Activated gamma-delta T cell treated with anti-CD3 and anti-CD28 coated beads, Interleukin-2, amount 50 U/mL, for 16 hours (primary cell): ENCODE measurements around the gene ATP11A.
"Not testable (repeated sequence)": the region's sequence is repeated elsewhere in the genome, so short reads cannot be mapped to it uniquely, and the experiment has no call there.

Experiments
- DNase-seq: peaks from one replicate; pipeline ENCODE4 v3.0.0-alpha.2; 2020; ENCODE audit warnings: low read depth

ATP11A gene

GRCh38 chr13:112795277-112795676, 105.4 kb downstream of the ATP11A start:
- no peak for DNase-seq

- DNase-seq, result no peak
These were observed 106.5 kb downstream of the ATP11A start for GRCh38 chr13:112796190-112796915.

- DNase-seq, result no peak
These were observed 109.6 kb downstream of the ATP11A start for GRCh38 chr13:112799394-112799793.

GRCh38 chr13:112800057-112800456, 110.2 kb downstream of the ATP11A start:
- no peak for DNase-seq

GRCh38 chr13:112800807-112801206, 111.0 kb downstream of the ATP11A start:
- DNase-seq, result not testable (repeated sequence)

- DNase-seq, result no peak
These were observed 113.0 kb downstream of the ATP11A start for GRCh38 chr13:112802802-112803195.

- DNase-seq, result no peak
These were observed 113.6 kb downstream of the ATP11A start for GRCh38 chr13:112803422-112803821.

GRCh38 chr13:112804374-112804773, 114.5 kb downstream of the ATP11A start:
- DNase-seq, result no peak

- DNase-seq, result no peak
These were observed 117.2 kb downstream of the ATP11A start for GRCh38 chr13:112806739-112807652.

GRCh38 chr13:112807653-112808376, 118.0 kb downstream of the ATP11A start:
- no peak for DNase-seq

GRCh38 chr13:112808377-112809140, 118.7 kb downstream of the ATP11A start:
- DNase-seq, result no peak

- no peak for DNase-seq
These were observed 119.8 kb downstream of the ATP11A start for GRCh38 chr13:112809332-112810315.

- DNase-seq, result no peak
These were observed 120.8 kb downstream of the ATP11A start for GRCh38 chr13:112810608-112811007.

GRCh38 chr13:112812306-112813055, 122.6 kb downstream of the ATP11A start:
- no peak for DNase-seq

GRCh38 chr13:112813552-112813951, 123.7 kb downstream of the ATP11A start:
- DNase-seq, result no peak

- no peak for DNase-seq
These were observed 125.2 kb downstream of the ATP11A start for GRCh38 chr13:112814905-112815585.

GRCh38 chr13:112815871-112816270, 126.0 kb downstream of the ATP11A start:
- DNase-seq, result no peak

- DNase-seq, result no peak
These were observed 128.3 kb downstream of the ATP11A start for GRCh38 chr13:112818040-112818697.

GRCh38 chr13:112818698-112819045, 128.8 kb downstream of the ATP11A start:
- DNase-seq, result no peak
